DND-41 (cell line): Measurements from ENCODE around the gene TBPL2.

ENCODE experiments used
- ATAC-seq: fragments of 200-7000 bp; cut with Tn5 transposase; 3 replicates; pipeline ENCODE4 v1.9.1; 2021; ENCODE audit warnings: low read depth; ENCODE audit not compliant: insufficient read depth
- DNase-seq: peaks from one replicate; pipeline ENCODE4 v3.0.0-alpha.2; 2020
- H2AFZ ChIP-seq: 2 replicates; pipeline ENCODE4 v1.6.0; 2012; ENCODE audit warnings: low read depth, low read length
- H3K27ac ChIP-seq: 2 replicates; pipeline ENCODE4 v1.5.1; 2012; ENCODE audit warnings: low read length, inconsistent platforms
- H3K27me3 ChIP-seq: fragments of 200-600 bp; sonication (generic); 2 replicates; pipeline ENCODE4 v1.6.0; 2012; ENCODE audit warnings: low read length, mild to moderate bottlenecking, inconsistent platforms; ENCODE audit not compliant: insufficient read depth, poor library complexity
- H3K36me3 ChIP-seq: 2 replicates; pipeline ENCODE4 v1.5.1; 2012; ENCODE audit warnings: low read length, inconsistent platforms; ENCODE audit not compliant: insufficient read depth
- H3K4me1 ChIP-seq: 2 replicates; pipeline ENCODE4 v1.5.1; 2012; ENCODE audit warnings: mild to moderate bottlenecking, low read length; ENCODE audit not compliant: insufficient read depth
- H3K4me2 ChIP-seq: 2 replicates; pipeline ENCODE4 v1.6.0; 2012; ENCODE audit warnings: mild to moderate bottlenecking, moderate library complexity, low read length, inconsistent platforms; ENCODE audit not compliant: insufficient read depth
- H3K4me3 ChIP-seq, 2 experiments: fragments of 200-600 bp in 1 of 2; shearing (Covaris generic) in 1 of 2; 2 replicates each; pipeline ENCODE4 v1.5.1; 2012 to 2016; ENCODE audit warnings: inconsistent platforms in 2 of 2, low read length in 2 of 2, mild to moderate bottlenecking in 2 of 2, low read depth in 1 of 2, moderate library complexity in 1 of 2
- H3K79me2 ChIP-seq: 2 replicates; pipeline ENCODE4 v1.6.0; 2012; ENCODE audit warnings: low read length, inconsistent platforms; ENCODE audit not compliant: insufficient read depth
- H3K9ac ChIP-seq: 2 replicates; pipeline ENCODE4 v1.6.0; 2012; ENCODE audit warnings: low read depth, mild to moderate bottlenecking, inconsistent platforms, low read length, moderate library complexity
- H3K9me3 ChIP-seq: 2 replicates; pipeline ENCODE4 v1.5.1; 2012; ENCODE audit warnings: low read length, moderate library complexity, mild to moderate bottlenecking, inconsistent platforms; ENCODE audit not compliant: insufficient read depth, severe bottlenecking
- H4K20me1 ChIP-seq: 2 replicates; pipeline ENCODE4 v1.6.0; 2012; ENCODE audit warnings: low read length; ENCODE audit not compliant: insufficient read depth
- EZH2 ChIP-seq: IDR thresholded peaks from 3 replicates; pipeline ENCODE4 v1.6.1; 2012; ENCODE audit warnings: borderline replicate concordance, low read depth, mild to moderate bottlenecking, moderate library complexity, low read length, inconsistent platforms; ENCODE audit not compliant: severe bottlenecking
- TF ChIP-seq, protein P1 (sequence below): IDR thresholded peaks from 2 replicates; pipeline ENCODE4 v1.5.1; 2012; ENCODE audit warnings: borderline replicate concordance, low read length, moderate library complexity, mild to moderate bottlenecking; ENCODE audit not compliant: poor library complexity, severe bottlenecking; ENCODE audit errors: extremely low read depth

Gene TBPL2

GRCh38 chr14:55373784-55374705, 66.4 kb downstream of the TBPL2 start:
- no peaks in the 10 kb centered on the region for H3K9me3 ChIP-seq
- H3K4me1 ChIP-seq: no peaks in the 10 kb centered on the region
- ATAC-seq: peak; percentile 39; the same call in 1 of the 3 replicates
- no peak overlapping the region for H3K4me2 ChIP-seq
- no peak overlapping the region for H3K9ac ChIP-seq
- peaks cover 30% of the 10 kb centered on the region for H3K36me3 ChIP-seq
- H4K20me1 ChIP-seq: no peaks in the 10 kb centered on the region
- no peak overlapping the region for H2AFZ ChIP-seq
- no peaks in the 10 kb centered on the region for H3K79me2 ChIP-seq
- H3K27me3 ChIP-seq: no peaks in the 10 kb centered on the region
- no peak for DNase-seq
- TF ChIP-seq, protein P1, sequence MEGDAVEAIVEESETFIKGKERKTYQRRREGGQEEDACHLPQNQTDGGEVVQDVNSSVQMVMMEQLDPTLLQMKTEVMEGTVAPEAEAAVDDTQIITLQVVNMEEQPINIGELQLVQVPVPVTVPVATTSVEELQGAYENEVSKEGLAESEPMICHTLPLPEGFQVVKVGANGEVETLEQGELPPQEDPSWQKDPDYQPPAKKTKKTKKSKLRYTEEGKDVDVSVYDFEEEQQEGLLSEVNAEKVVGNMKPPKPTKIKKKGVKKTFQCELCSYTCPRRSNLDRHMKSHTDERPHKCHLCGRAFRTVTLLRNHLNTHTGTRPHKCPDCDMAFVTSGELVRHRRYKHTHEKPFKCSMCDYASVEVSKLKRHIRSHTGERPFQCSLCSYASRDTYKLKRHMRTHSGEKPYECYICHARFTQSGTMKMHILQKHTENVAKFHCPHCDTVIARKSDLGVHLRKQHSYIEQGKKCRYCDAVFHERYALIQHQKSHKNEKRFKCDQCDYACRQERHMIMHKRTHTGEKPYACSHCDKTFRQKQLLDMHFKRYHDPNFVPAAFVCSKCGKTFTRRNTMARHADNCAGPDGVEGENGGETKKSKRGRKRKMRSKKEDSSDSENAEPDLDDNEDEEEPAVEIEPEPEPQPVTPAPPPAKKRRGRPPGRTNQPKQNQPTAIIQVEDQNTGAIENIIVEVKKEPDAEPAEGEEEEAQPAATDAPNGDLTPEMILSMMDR: no peak
- no peak for TF ChIP-seq EZH2
- H3K4me3 ChIP-seq: no peak overlapping the region
- no peak overlapping the region for H3K27ac ChIP-seq

DNA sequence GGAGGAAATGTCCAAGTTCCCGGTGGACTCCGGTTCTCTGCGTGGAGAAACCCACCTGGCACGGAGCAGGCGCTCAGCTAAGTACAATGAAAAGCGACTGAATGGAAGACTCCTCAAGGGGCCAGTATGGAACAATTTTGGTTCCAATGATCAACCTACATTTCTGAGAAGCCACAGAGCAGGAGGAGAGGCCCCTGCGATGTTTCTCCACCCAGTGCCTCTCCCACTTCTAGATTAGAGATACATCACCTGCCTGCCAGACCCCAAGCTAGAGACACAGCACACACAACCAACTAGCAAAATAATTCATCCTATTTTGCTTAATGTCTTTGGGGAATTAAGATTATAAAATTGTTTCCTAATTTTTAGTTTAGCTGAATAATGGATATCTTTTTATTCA, 67.6 kb downstream of the TBPL2 start:
- Histone ChIP-seq H2AFZ (no peak overlapping the region), H3K9ac (no peak overlapping the region), H3K79me2 (no peaks in the 10 kb centered on the region), H3K4me2 (no peak overlapping the region), H3K4me3 (no peak overlapping the region), H3K36me3 (peaks cover 33% of the 10 kb centered on the region), H3K9me3 (no peaks in the 10 kb centered on the region), H3K27me3 (no peaks in the 10 kb centered on the region), H4K20me1 (no peaks in the 10 kb centered on the region), H3K27ac (no peak overlapping the region), H3K4me1 (no peaks in the 10 kb centered on the region)
- ATAC-seq: no peak
- no peak for DNase-seq
- TF ChIP-seq, protein P1: no peak
- no peak for TF ChIP-seq EZH2

DNA sequence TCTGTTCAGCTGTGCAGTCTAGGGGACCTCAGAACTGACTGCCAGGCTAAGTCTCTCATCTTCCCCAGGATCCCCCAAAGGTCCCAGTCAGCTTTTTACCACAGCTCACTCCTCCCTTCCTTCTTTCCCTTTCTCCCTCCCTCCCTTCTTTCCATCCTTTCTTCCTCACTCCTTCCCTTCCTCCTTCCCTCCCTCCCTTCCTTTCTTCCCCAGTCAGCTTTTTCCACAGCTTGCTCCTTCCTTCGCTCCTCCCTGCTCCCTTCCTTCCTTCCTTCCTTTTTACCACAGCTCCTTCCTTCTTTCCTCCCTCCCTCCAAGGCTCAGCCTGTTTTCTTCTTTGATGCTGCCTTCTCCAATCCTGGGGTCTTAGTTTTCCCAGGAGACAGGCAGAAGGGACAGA, 68.0 kb downstream of the TBPL2 start:
- Histone ChIP-seq H3K4me1 (no peaks in the 10 kb centered on the region), H3K9ac (no peak overlapping the region), H4K20me1 (no peaks in the 10 kb centered on the region), H3K79me2 (no peaks in the 10 kb centered on the region), H3K36me3 (peaks cover 35% of the 10 kb centered on the region), H3K27me3 (no peaks in the 10 kb centered on the region), H3K9me3 (no peaks in the 10 kb centered on the region), H3K27ac (no peak overlapping the region), H3K4me2 (no peak overlapping the region), H2AFZ (no peak overlapping the region), H3K4me3 (no peak overlapping the region)
- ATAC-seq (no peak), DNase-seq (no peak)
- TF ChIP-seq, protein P1: no peak
- no peak for TF ChIP-seq EZH2
